Activated gamma-delta T cell treated with Interleukin-2 at 50 U/mL for 16 hours (primary cell): ENCODE data around the gene NRP2.
A peak's percentile ranks its signal among the peaks of the same experiment; 100 is the strongest.

Experiments
- DNase-seq: peaks from one replicate; pipeline ENCODE4 v3.0.0-alpha.2; 2020

Gene NRP2

DNA sequence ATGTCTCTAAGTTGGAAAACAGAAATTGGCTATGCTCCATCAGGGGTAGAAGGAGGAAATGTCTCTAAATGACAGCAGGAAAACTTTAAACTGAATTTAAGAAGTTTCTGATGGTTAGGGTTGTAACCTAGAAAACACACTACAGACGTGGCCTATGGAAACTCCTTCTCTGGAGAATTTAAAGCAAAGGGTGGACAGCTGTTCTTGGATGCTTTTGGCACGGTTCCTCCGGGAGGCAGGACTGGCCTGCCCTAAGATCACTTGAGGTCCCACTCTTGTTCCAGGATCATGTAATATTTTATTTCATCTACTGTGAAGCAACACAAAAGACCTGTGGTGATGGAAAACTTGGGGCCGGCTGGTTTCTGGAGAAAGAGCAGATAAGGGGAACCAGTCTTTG, 77.0 kb downstream of the NRP2 start:
- no peak for DNase-seq

- no peak for DNase-seq
Measured at GRCh38 chr2:205759732-205760131, 77.4 kb downstream of the NRP2 start.

GRCh38 chr2:205760157-205760556, 77.9 kb downstream of the NRP2 start:
- DNase-seq, result no peak

DNA sequence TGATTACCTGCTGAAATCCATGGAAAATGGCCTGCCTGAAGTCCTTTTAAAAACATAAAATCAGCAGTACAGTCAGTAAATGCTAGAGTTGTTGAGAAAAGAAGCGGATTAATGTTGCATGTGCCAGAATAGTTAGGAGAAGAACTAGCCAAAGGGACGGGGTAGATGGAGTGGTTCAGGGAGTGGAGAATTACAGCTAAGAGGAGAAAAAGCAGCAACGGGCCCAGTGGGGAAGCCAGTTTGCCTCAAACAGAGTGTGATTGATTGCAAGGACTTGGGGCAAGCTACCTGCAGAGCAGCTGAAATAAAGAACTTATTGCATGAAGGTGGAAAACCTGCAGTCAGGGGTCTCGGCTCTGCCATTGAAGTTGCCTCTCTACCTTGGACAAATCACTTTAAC, 79.1 kb downstream of the NRP2 start:
- no peak for DNase-seq

DNA sequence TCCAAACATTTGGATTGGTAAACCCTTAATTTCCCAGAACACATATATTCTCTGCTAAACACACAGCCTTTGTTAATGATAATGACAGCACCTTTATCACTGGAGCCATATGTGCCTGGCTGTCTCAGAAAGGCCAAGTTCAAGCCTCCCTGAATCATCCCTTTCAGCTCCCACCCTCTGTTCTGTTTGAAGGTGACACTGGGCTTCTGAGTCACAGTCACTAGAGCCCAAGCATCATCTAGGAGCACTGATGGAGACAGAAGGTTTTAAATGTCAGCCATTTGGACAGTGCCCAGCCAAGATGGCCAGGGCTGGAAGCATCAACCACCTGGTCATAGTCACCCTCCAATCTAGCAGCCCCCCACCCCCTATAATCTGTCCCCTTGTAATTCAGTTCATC, 80.6 kb downstream of the NRP2 start:
- DNase-seq, result no peak

- DNase-seq, result no peak
Measured at GRCh38 chr2:205763708-205764211, 81.5 kb downstream of the NRP2 start.

DNA sequence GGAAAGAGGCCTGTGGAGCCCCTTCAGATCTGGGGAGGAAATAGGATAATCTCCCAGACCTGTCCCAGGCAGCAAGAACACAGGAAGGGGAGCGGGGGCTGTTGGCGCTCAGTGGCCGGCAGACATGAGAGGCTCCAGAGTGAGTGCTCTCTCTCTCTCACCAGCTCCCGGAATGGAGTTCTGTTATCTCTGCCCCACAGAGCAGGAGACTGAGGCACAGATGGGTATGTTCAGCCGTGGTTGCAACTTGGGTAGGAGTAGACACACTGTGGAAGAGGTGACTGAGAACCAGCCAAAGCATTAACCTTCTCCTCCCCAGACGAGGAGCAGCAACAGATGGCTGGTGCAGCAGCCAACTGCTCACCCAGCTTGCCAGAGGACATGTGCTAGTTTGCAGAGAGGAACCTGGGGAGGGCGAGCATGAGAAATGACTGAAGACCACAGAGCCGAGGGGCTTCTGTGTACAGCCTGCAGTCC, 82.0 kb downstream of the NRP2 start:
- DNase-seq, result no peak

DNA sequence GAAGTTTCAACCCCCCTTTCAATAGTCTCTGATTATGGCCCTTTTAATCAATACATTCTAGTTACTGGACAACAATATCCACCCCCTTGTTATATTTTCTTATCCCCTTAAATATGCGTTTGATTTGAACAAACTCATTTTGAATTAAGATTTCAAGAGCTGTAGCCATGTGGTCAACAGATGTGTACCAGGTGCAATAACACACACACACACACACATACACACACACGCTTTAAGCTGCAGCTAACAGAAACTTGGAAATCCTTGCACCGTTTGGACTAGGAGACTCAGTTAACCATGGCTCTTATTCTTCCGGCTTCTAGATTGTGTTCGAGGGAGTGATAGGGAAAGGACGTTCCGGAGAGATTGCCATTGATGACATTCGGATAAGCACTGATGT, 82.8 kb downstream of the NRP2 start:
- no peak for DNase-seq

- DNase-seq, result peak; percentile 49
Measured at GRCh38 chr2:205766779-205767359, 84.6 kb downstream of the NRP2 start.

- no peak for DNase-seq
Measured at GRCh38 chr2:205767617-205768016, 85.3 kb downstream of the NRP2 start.

DNA sequence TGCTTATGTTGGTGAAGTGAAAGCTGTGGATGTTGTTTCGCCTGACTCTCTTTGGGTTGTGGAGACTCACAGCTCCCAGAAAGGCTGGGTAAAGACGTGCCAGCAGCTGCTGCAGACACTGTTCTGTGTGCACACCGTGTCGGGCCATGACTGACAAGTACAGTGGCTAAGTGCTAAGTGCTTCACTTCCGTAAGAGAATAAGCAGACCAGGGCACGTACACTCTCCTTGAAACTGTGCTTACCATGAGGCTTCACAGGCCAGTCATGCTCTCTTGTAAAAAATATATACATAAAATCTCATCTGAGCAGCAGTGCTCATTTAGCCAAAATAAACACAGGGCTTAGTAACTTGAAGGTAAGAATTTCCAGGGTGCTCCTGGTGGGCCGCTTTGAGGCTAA, 86.0 kb downstream of the NRP2 start:
- DNase-seq, result no peak

GRCh38 chr2:205768815-205769494, 86.7 kb downstream of the NRP2 start:
- DNase-seq, result no peak

DNA sequence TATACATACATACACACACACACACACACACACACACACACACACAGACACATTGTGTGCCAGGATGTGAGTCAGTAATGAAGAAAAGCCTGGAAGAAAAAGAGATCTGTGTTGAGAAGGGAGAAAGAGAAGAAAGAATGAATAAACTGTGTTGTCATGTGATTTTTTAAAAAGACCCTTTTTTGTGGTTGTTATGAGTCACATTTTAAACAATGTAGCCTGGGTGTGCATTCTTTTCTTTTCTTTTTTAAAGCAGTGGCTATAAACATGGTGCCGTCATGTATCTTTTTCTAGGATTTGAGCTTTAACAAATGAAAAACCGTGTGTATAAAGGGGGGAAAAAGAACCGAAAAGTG, 87.2 kb downstream of the NRP2 start:
- DNase-seq, result no peak

DNA sequence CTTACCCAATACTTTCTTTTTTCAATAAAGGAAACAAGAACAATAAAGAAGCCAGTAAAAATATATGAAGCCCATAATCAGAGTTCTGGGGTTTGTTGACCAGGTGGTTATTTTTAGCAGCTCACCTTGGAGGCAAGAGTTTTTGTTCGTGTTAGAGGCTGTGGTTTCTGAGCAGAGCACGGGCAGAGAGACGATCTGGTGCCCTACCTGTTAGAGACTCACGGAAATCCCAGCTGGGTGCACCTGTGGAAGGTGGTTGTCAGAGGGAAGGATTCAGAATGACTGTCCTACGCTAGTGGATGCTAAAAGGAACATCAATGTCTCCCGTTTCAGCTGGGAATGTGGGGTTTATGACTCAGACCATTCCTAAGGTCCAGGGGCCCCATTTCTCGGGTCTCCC, 87.6 kb downstream of the NRP2 start:
- no peak for DNase-seq

GRCh38 chr2:205770577-205770976, 88.3 kb downstream of the NRP2 start:
- DNase-seq, result no peak

DNA sequence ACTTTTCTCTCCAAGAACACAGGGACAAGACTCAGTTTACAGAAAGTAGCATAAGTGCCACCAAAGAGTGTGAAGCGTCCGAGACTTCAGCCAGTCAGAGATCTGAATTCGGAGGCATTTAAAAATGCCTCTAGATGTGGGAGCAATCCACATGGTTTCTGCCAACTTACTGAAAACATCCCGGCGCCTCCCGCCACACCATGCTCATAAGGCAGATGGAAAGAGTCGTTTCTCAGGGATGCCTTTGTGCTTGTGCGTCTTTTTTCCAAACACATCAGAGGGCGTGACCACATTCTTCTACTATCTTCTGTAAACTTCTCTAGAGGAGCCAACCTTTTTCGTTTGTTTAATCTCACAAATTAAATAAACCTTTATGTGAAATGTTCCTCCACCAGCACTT, 88.7 kb downstream of the NRP2 start:
- DNase-seq, result no peak

GRCh38 chr2:205771666-205772065, 89.4 kb downstream of the NRP2 start:
- no peak for DNase-seq

DNA sequence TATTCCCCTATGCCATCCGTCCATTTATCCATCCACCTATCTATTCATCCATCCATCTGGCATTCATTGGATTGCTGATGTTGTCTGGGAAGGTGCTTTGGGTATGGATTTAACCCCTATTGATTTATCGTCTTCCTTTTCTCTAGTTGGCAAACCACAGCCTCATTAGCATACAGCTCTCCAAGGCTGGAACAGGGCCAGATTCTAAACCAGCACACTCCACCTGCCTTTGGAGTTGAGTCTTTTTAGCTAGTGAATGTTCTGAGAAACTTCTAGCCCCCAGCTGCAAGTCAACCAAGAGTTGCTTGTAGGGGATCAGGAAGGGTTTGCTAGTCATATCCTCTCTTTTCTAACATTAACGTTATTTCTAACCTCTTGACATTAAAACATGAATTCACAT, 90.7 kb downstream of the NRP2 start:
- DNase-seq, result no peak

- no peak for DNase-seq
Measured at GRCh38 chr2:205773989-205774388, 91.7 kb downstream of the NRP2 start.

GRCh38 chr2:205775097-205775877, 93.0 kb downstream of the NRP2 start:
- no peak for DNase-seq

- DNase-seq, result peak; percentile 10
Measured at GRCh38 chr2:205776139-205776538, 93.8 kb downstream of the NRP2 start.

- no peak for DNase-seq
Measured at GRCh38 chr2:205776720-205777119, 94.4 kb downstream of the NRP2 start.

DNA sequence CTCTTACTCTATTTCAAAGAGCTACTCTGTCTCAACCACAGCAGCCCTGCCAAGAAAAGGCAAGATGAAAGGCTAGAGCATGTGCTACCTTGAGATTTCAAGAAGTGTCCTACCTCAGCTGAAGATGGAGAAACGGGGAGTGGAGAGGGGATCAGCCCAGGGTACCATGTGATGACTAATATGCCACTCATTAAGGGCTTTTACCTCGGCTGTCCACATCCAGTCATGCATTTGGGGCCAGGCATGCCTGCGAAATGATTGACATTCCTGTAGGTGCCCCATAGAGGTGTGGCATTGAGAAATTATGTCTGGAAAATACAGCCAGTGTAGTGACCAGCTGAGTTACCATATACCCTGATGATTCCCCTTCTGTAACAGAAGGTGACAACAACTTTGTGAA, 96.1 kb downstream of the NRP2 start:
- no peak for DNase-seq

DNA sequence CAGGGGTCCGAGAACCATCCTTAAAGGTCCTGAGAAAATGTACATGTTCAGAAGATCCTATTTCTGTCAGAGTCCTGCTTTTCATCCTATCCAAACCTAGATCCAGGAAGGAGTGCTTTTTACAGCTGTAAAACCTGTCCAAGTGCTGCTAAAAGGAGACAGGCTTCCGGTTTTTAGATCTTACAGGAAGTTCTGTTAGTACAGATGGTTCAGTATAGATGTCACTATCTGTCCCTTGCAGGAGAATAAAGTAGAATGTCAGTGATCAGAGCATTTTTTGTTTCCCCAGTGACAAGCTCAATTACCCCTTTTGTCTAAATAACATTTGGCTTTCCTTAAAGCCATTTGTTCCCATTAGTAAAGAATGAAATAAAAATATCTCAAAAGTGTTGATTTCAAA, 98.3 kb downstream of the NRP2 start:
- no peak for DNase-seq
